ENCODE data around the gene MED7.

- no peak for TF ChIP-seq CTCF (IDR thresholded peaks at IDR 0.05)
- TF ChIP-seq EZH2phosphoT487 (IDR thresholded peaks at IDR 0.05) = no peak
- no peak for TF ChIP-seq EZH2 (IDR thresholded peaks at IDR 0.05)
These were observed 36.3 kb upstream of the MED7 start for GRCh38 chr5:157178966-157179365.
